GM19239 (cell line): ENCODE data around the gene SLC17A9.

Experiments used
- DNase-seq: peaks from one replicate; pipeline ENCODE4 v3.0.0; 2011; ENCODE audit warnings: low spot score; ENCODE audit not compliant: insufficient read length
- FAIRE-seq: peaks from 2 replicates; lab custom pipeline; 2011; peaks lifted over from hg19 to GRCh38; lab: Jason Lieb, UNC

The SLC17A9 gene

GRCh38 chr20:62952373-62952967, at the start of gene SLC17A9:
Gene SLC17A9 (plus strand): TSS chr20:62952709. CDS start chr20:62952831, 122 bp downstream.
- peak; percentile 85 for DNase-seq
- peak; percentile 62 for FAIRE-seq

- no peak for FAIRE-seq
- DNase-seq = no peak
Measured at GRCh38 chr20:62902926-62903615, 49.4 kb upstream of the SLC17A9 start.

GRCh38 chr20:62905536-62906117, 46.9 kb upstream of the SLC17A9 start:
- DNase-seq (no peak), FAIRE-seq (no peak)

- no peak for FAIRE-seq
- DNase-seq = no peak
Measured at GRCh38 chr20:62906209-62906608, 46.3 kb upstream of the SLC17A9 start.

GRCh38 chr20:62906647-62907375, 45.7 kb upstream of the SLC17A9 start:
- DNase-seq = no peak
- no peak for FAIRE-seq

- DNase-seq = no peak
- no peak for FAIRE-seq
Measured at GRCh38 chr20:62907384-62908317, 44.9 kb upstream of the SLC17A9 start.

- no peak for FAIRE-seq
- no peak for DNase-seq
Measured at GRCh38 chr20:62908971-62909791, 43.3 kb upstream of the SLC17A9 start.

GRCh38 chr20:62910217-62910766, 42.2 kb upstream of the SLC17A9 start:
- DNase-seq = no peak
- no peak for FAIRE-seq

GRCh38 chr20:62910777-62911497, 41.6 kb upstream of the SLC17A9 start:
- DNase-seq = no peak
- no peak for FAIRE-seq

GRCh38 chr20:62911701-62912280, 40.7 kb upstream of the SLC17A9 start:
- DNase-seq (no peak), FAIRE-seq (no peak)

GRCh38 chr20:62913043-62913630, 39.4 kb upstream of the SLC17A9 start:
- FAIRE-seq (no peak), DNase-seq (no peak)

GRCh38 chr20:62914436-62914835, 38.1 kb upstream of the SLC17A9 start:
- DNase-seq (no peak), FAIRE-seq (no peak)

GRCh38 chr20:62914970-62915457, 37.5 kb upstream of the SLC17A9 start:
- FAIRE-seq = no peak
- DNase-seq = no peak

GRCh38 chr20:62916703-62917476, 35.6 kb upstream of the SLC17A9 start:
- DNase-seq (no peak), FAIRE-seq (no peak)

- DNase-seq = no peak
- FAIRE-seq = no peak
Measured at GRCh38 chr20:62917720-62918119, 34.8 kb upstream of the SLC17A9 start.

GRCh38 chr20:62918147-62918546, 34.4 kb upstream of the SLC17A9 start:
- FAIRE-seq = peak; percentile 49
- DNase-seq = no peak
